Stimulated activated CD8-positive, alpha-beta memory T cell treated with anti-CD3 and anti-CD28 coated beads, Interleukin-12 subunit alpha, Interleukin-12 subunit beta, amount 100 ng/mL, for 1 hour (primary cell): Measurements from ENCODE around the gene KRT13.

Experiments used
- DNase-seq: peaks from one replicate; pipeline ENCODE4 v3.0.0-alpha.2; 2020; ENCODE audit warnings: low read depth

Gene KRT13

GRCh38 chr17:41519501-41520224, 14.3 kb upstream of the KRT13 start:
- DNase-seq = no peak

GRCh38 chr17:41518789-41519449, 13.5 kb upstream of the KRT13 start, which contains the start of gene KRT15:
KRT15 (minus strand) TSS chr17:41518890; CDS start chr17:41518827, 63 bp downstream.
- DNase-seq = no peak

- DNase-seq = no peak
Measured at GRCh38 chr17:41518031-41518430, 12.6 kb upstream of the KRT13 start.

GRCh38 chr17:41516830-41517283, 11.4 kb upstream of the KRT13 start:
- no peak for DNase-seq

GRCh38 chr17:41516147-41516829, 10.9 kb upstream of the KRT13 start:
- no peak for DNase-seq

GRCh38 chr17:41513168-41513547, 7.7 kb upstream of the KRT13 start:
- DNase-seq = no peak

GRCh38 chr17:41512546-41513167, 7.2 kb upstream of the KRT13 start:
- DNase-seq = no peak

- DNase-seq = no peak
Measured at GRCh38 chr17:41511716-41512115, 6.3 kb upstream of the KRT13 start.

- no peak for DNase-seq
Measured at GRCh38 chr17:41511116-41511515, 5.7 kb upstream of the KRT13 start.

- DNase-seq = no peak
Measured at GRCh38 chr17:41510251-41511065, 5.0 kb upstream of the KRT13 start.

- DNase-seq = no peak
Measured at GRCh38 chr17:41507315-41507880, 2.0 kb upstream of the KRT13 start.

GRCh38 chr17:41505809-41506767, 676 bp upstream of the KRT13 start:
- no peak for DNase-seq

- no peak for DNase-seq
Measured at GRCh38 chr17:41504246-41504977, 1.0 kb downstream of the KRT13 start.

GRCh38 chr17:41503202-41503601, 2.2 kb downstream of the KRT13 start:
- DNase-seq = no peak

GRCh38 chr17:41500131-41500911, 5.1 kb downstream of the KRT13 start:
- no peak for DNase-seq

GRCh38 chr17:41499714-41500113, 5.7 kb downstream of the KRT13 start:
- no peak for DNase-seq

GRCh38 chr17:41498276-41498675, 7.1 kb downstream of the KRT13 start:
- DNase-seq = no peak

GRCh38 chr17:41496803-41497484, 8.5 kb downstream of the KRT13 start:
- DNase-seq = no peak
